Activated B cell treated with CpG ODN at 0.5 μM for 24 hours (primary cell): ENCODE results near the gene SH3RF3. TPM values are rescaled to one million over a fixed set of nuclear protein-coding genes. Genes with fewer than 3 reads are reported as not detected.

Experiments
- ATAC-seq: fragments of 200-7000 bp; cut with Tn5 transposase; one replicate; pipeline ENCODE4 v1.10.0; 2021; ENCODE audit warnings: low read depth, mild to moderate bottlenecking, moderate library complexity
- CTCF ChIA-PET: fragments of 350-600 bp; sonication (Branson Sonifier 250); formaldehyde crosslinking; loops from one replicate; lab custom pipeline; 2021; ENCODE audit warnings: antibody characterized with exemption; lab: Charles Lee
- POLR2A ChIA-PET: fragments of 350-600 bp; sonication (Branson Sonifier 250); formaldehyde crosslinking; loops from one replicate; lab custom pipeline; 2021; ENCODE audit warnings: antibody characterized with exemption; lab: Charles Lee
- DNase-seq: peaks from one replicate; pipeline ENCODE4 v3.0.0; 2022
- H3K27ac Mint-ChIP-seq: one replicate; pipeline ENCODE4 v1.8.0; 2020; ENCODE audit warnings: mixed read lengths
- H3K27me3 Mint-ChIP-seq: one replicate; pipeline ENCODE4 v1.8.0; 2021; ENCODE audit warnings: mixed read lengths
- H3K36me3 Mint-ChIP-seq: one replicate; pipeline ENCODE4 v1.8.0; 2021; ENCODE audit warnings: low read depth, mixed read lengths
- H3K4me1 Mint-ChIP-seq: one replicate; pipeline ENCODE4 v1.8.0; 2021; ENCODE audit warnings: mixed read lengths
- H3K4me3 Mint-ChIP-seq: one replicate; pipeline ENCODE4 v1.8.0; 2020; ENCODE audit warnings: mild to moderate bottlenecking, mixed read lengths
- H3K9me3 Mint-ChIP-seq: one replicate; pipeline ENCODE4 v1.8.0; 2020; ENCODE audit warnings: mixed read lengths
- intact Hi-C: fragments of 100-400 bp; cut with micrococcal nuclease; formaldehyde crosslinking; loops from one replicate; pipeline ENCODE4 v1.15.1; 2024
- total RNA-seq: library from RNA; stranded (reverse); gene quantifications from 2 replicates; pipeline ENCODE4 v1.2.3, GENCODE V29; 2022
- TF ChIP-seq, protein P1 (sequence below): fragments of 200-600 bp; IDR thresholded peaks from one replicate; pipeline ENCODE4 v1.8.0; 2022; ENCODE audit warnings: antibody characterized with exemption, mild to moderate bottlenecking

The SH3RF3 gene
- total RNA-seq, 1 donor from 2014 or later, result 0.09 TPM

DNA sequence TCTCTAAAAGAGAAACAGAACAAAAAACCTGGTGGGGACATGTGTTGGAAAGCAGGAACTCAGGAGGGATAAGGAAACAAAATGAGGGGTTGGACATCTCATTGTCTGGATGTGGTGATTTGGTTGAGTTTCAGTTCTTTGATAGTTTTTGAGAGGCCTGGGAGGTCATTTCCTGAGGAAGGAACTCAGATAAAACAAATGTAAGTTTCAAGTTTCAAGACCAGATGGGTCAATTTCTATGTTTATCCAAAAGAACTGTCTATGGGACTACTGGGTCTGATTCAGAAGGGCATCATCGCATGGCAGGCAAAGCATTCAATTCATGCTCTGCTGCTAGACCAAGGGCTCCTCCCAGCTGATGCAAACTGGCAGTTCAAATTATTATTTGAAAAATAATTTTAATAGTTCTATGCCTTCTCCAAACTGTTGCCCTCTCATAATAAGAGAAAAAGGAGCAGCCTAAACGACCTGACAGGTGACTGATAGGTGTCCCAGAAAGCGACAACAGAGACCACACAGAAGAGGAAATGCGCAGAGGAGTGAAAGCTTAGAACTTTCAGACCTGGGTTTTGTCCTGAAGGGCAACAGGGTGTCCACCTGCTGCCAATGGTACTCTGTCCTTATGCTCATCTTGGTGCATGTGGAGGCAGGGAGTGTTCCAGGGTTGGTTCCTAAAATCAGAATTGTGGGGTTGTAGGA lies 39.3 kb upstream of the SH3RF3 start:
- Mint-ChIP-seq H3K4me3 (no peak overlapping the region), H3K4me1 (no peaks in the 10 kb centered on the region), H3K9me3 (peaks cover 8% of the 10 kb centered on the region), H3K36me3 (no peaks in the 10 kb centered on the region), H3K27me3 (peaks cover 3% of the 10 kb centered on the region), H3K27ac (no peak overlapping the region)
- ATAC-seq, result no peak
- TF ChIP-seq, protein P1, sequence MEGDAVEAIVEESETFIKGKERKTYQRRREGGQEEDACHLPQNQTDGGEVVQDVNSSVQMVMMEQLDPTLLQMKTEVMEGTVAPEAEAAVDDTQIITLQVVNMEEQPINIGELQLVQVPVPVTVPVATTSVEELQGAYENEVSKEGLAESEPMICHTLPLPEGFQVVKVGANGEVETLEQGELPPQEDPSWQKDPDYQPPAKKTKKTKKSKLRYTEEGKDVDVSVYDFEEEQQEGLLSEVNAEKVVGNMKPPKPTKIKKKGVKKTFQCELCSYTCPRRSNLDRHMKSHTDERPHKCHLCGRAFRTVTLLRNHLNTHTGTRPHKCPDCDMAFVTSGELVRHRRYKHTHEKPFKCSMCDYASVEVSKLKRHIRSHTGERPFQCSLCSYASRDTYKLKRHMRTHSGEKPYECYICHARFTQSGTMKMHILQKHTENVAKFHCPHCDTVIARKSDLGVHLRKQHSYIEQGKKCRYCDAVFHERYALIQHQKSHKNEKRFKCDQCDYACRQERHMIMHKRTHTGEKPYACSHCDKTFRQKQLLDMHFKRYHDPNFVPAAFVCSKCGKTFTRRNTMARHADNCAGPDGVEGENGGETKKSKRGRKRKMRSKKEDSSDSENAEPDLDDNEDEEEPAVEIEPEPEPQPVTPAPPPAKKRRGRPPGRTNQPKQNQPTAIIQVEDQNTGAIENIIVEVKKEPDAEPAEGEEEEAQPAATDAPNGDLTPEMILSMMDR, result no peak
- ChIA-PET CTCF (no interaction called here), POLR2A (no interaction called here)
- DNase-seq, result no peak
- intact Hi-C loops, result no loop called here

DNA sequence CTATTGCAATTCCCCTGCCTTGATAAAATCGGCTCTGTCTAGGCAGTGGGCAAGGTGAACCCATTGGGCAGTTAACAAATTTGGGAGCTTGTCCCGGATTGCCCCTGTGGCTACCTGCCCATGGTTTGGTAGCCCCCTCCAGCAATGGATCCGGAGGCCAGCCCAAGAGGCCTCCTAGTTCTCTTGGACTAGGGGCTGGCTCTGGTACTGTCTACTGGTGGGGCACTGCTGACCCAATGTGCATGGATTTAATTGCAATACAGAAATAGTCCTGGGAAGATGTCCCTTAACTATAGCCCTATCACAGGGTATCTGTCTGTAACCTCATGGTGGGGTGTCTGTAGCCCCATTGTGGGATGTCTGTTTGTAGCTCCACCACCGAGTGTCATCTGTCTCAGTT lies 37.5 kb upstream of the SH3RF3 start:
- Mint-ChIP-seq H3K27me3 (peaks cover 3% of the 10 kb centered on the region), H3K36me3 (no peaks in the 10 kb centered on the region), H3K4me1 (no peaks in the 10 kb centered on the region), H3K9me3 (peaks cover 8% of the 10 kb centered on the region), H3K27ac (no peak overlapping the region), H3K4me3 (no peak overlapping the region)
- intact Hi-C loops, result no loop called here
- ATAC-seq, result no peak
- DNase-seq, result no peak
- ChIA-PET POLR2A (no interaction called here), CTCF (no interaction called here)
- TF ChIP-seq, protein P1, result no peak

DNA sequence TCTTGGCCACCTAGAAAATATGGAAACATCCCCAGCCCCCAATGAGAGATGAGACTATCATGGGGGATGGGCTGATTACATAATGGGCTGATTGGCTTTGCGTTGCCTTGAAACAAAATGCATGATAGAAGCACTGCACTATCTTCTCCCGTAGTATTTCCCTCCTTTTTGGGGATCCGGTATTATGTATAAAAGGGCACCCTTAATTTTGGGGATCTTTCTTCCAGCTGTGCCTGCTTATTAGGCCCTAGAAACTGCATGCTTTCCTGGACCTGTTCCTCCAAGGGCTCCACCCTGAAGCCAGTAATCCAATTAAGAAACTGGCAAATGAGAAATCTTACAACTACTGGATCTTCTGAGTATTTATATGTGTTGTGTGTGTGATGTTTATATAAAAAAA lies 34.9 kb upstream of the SH3RF3 start:
- no peaks in the 10 kb centered on the region for H3K4me1 Mint-ChIP-seq
- ChIA-PET POLR2A (no interaction called here), CTCF (no interaction called here)
- TF ChIP-seq, protein P1, result no peak
- H3K27ac Mint-ChIP-seq, result no peak overlapping the region
- ATAC-seq (no peak), DNase-seq (no peak)
- peaks cover 8% of the 10 kb centered on the region for H3K9me3 Mint-ChIP-seq
- no peaks in the 10 kb centered on the region for H3K36me3 Mint-ChIP-seq
- peaks cover 3% of the 10 kb centered on the region for H3K27me3 Mint-ChIP-seq
- no peak overlapping the region for H3K4me3 Mint-ChIP-seq
- intact Hi-C loops, result no loop called here

DNA sequence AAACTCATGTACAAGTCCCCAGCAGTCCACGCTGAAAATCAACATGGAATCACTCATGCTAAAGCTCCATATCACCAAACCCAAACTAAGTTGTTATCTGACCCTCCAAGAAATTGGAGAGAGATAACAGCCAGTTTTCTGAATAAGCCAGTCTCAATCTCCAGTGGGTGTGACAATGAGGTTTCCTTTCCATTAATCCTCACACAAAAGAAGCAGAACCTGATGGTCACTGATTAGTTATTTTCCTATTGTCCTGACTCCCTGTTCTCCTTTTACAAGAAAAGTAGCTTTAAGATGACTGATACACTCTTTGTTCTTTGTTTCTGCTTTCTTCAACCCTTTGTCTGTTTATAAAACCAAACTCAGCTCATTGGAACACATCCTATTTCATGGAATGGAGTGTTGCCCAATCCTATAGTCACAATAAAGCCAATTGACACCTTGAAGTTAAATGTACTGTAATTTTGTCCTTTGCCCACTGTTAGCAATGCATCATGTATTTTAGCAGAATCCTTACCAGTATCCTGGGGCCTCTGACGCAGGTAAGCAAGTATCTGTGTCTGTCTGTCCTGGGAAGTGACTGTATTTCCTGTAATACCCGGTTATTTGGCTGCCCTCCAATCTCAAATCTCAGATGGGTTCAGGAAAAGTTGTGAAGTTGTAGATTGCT lies 30.6 kb upstream of the SH3RF3 start:
- no peaks in the 10 kb centered on the region for H3K4me1 Mint-ChIP-seq
- POLR2A ChIA-PET, result no interaction called here
- H3K36me3 Mint-ChIP-seq, result no peaks in the 10 kb centered on the region
- CTCF ChIA-PET, result no interaction called here
- DNase-seq (no peak), ATAC-seq (no peak)
- intact Hi-C loops, result no loop called here
- no peak overlapping the region for H3K4me3 Mint-ChIP-seq
- TF ChIP-seq, protein P1, result no peak
- H3K27me3 Mint-ChIP-seq, result peaks cover 7% of the 10 kb centered on the region
- peaks cover 5% of the 10 kb centered on the region for H3K9me3 Mint-ChIP-seq
- no peak overlapping the region for H3K27ac Mint-ChIP-seq

DNA sequence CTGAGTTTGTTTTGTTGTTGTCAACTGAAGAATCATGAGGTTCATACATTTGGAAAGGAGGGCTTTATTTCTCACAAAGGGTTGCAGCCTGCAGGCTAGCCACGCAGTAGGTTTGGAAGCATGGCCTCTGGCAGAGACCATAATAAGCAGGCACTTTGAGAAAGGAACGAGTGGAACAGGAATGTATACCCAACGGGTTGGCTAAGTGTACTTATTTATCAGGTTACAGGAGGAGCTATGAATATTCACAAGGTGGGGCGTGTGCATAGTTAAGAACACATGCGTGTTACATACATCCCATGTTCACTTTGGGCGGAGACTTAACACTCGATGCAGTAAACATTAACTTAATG lies 30.1 kb upstream of the SH3RF3 start:
- Mint-ChIP-seq H3K36me3 (no peaks in the 10 kb centered on the region), H3K4me3 (no peak overlapping the region), H3K27ac (no peak overlapping the region), H3K27me3 (peaks cover 7% of the 10 kb centered on the region), H3K9me3 (peaks cover 1% of the 10 kb centered on the region), H3K4me1 (no peaks in the 10 kb centered on the region)
- ChIA-PET POLR2A (no interaction called here), CTCF (no interaction called here)
- ATAC-seq (no peak), DNase-seq (no peak)
- intact Hi-C loops, result no loop called here
- TF ChIP-seq, protein P1, result no peak
